ENCODE data around the gene VAMP2.

Gene VAMP2

DNA sequence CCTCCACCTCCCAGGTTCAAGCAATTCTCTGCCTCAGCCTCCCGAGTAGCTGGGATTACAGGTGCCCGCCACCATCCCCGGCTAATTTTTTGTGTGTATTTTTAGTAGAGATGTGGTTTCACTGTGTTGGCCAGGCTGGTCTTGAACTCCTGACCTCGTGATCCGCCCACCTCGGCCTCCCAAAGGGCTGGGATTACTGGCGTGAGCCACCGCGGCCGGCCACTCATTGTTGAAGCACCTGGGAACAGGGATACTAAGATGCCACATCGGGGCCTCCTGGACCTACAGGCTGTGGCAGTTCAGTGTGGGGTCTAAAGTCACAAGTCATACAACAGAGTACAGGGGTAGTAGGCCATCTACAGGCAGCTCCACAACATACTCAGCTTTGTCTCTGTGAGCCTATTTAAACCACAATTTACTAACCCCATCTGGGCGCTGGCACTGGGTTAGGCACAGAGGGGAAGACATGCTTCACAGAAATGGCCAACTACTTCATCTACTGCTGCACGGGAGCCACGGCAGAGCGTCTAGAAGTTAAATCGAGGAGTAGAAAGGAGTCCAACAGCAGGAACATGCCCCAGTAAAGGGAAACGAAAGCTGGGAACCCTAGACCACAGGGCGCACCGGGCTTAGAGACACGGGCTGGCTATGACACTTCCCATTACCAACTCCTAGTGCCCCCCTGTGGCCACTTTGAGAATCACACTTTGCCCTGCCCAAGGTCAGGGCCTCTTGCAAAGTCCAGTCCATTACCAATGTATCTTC is 4.3 kb downstream of the VAMP2 start (continued):
- TF ChIP-seq, protein P1, sequence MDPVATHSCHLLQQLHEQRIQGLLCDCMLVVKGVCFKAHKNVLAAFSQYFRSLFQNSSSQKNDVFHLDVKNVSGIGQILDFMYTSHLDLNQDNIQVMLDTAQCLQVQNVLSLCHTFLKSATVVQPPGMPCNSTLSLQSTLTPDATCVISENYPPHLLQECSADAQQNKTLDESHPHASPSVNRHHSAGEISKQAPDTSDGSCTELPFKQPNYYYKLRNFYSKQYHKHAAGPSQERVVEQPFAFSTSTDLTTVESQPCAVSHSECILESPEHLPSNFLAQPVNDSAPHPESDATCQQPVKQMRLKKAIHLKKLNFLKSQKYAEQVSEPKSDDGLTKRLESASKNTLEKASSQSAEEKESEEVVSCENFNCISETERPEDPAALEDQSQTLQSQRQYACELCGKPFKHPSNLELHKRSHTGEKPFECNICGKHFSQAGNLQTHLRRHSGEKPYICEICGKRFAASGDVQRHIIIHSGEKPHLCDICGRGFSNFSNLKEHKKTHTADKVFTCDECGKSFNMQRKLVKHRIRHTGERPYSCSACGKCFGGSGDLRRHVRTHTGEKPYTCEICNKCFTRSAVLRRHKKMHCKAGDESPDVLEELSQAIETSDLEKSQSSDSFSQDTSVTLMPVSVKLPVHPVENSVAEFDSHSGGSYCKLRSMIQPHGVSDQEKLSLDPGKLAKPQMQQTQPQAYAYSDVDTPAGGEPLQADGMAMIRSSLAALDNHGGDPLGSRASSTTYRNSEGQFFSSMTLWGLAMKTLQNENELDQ (tag by site-specific recombination; IDR thresholded peaks at IDR 0.05; ENCODE audit: low read depth) = no peak
- TF ChIP-seq HIC1 (tag by site-specific recombination; IDR thresholded peaks at IDR 0.05) (0 out of 2 replicates have a peak, but pooled peaks have one; percentile 26), ZBTB8A (tag by site-specific recombination; IDR thresholded peaks at IDR 0.05) (peak; percentile 98), ATF2 (tag by site-specific recombination; IDR thresholded peaks at IDR 0.05; ENCODE audit: low read depth) (no peak), SCRT2 (tag by site-specific recombination; IDR thresholded peaks at IDR 0.05) (no peak), BCL11A (tag by site-specific recombination; IDR thresholded peaks at IDR 0.05; ENCODE audit: low read depth) (peak; percentile 47; the same call in 1 of the 2 replicates), ZNF664 (tag by site-specific recombination; IDR thresholded peaks at IDR 0.05) (no peak), ZNF654 (tag by site-specific recombination; IDR thresholded peaks at IDR 0.05; ENCODE audit: low read depth) (peak; percentile 47; the same call in 1 of the 2 replicates)

GRCh38 chr17:8156246-8156992 is 6.3 kb downstream of the VAMP2 start:
- Histone ChIP-seq H3K4me1 (ENCODE audit: control insufficient read depth, insufficient read depth, low read length) (peaks cover 31% of the 10 kb centered on the region), H3K36me3 (ENCODE audit: control insufficient read depth in 2 of 2, insufficient read depth in 1 of 2, low read length in 2 of 2) (peaks cover 15 to 28% of the 10 kb centered on the region in 2 experiments; a peak in 2 of 3 replicates), H3K9me3 (ENCODE audit: control insufficient read depth, insufficient read depth, low read depth, low read length) (no peaks in the 10 kb centered on the region), H3K27ac (ENCODE audit: extremely low read depth, low read depth, low read length) (peak overlapping the region; percentile 69), H3K4me3 (ENCODE audit: low read depth, low read length) (peak overlapping the region; percentile 45)
- ChIA-PET POLR2A (interaction anchor here (0.6 to 4.6 kb wide), 20 partner anchors 9 to 299 kb away, joined by 3 to 34 read pairs (median 6); partner anchors contain the start of genes ALOXE3, AURKB, BORCS6 and CTC1), CTCF (interaction anchor here (0.6 to 7.3 kb wide), 9 partner anchors 11 to 96 kb away, joined by 3 to 91 read pairs (median 5); partner anchors contain the start of gene ALOXE3)
- TF ChIP-seq ZNF777 (tag by site-specific recombination; IDR thresholded peaks at IDR 0.05; ENCODE audit: borderline replicate concordance) (no peak), ZFP3 (tag by site-specific recombination; IDR thresholded peaks at IDR 0.05; ENCODE audit: low read depth) (no peak), SCRT1 (tag by site-specific recombination; IDR thresholded peaks at IDR 0.05; ENCODE audit: borderline replicate concordance) (no peak), ZNF629 (tag by site-specific recombination; IDR thresholded peaks at IDR 0.05) (peak; percentile 94), HOXA7 (CRISPR knock-in tag; IDR thresholded peaks at IDR 0.05; ENCODE audit: borderline replicate concordance) (no peak), ZNF624 (tag by site-specific recombination; IDR thresholded peaks at IDR 0.05) (no peak), ZNF514 (tag by site-specific recombination; IDR thresholded peaks at IDR 0.05) (no peak), ZNF555 (tag by site-specific recombination; conservative IDR thresholded peaks at IDR 0.05) (no peak), PRDM4 (tag by site-specific recombination; IDR thresholded peaks at IDR 0.05) (no peak), ZNF529 (tag by site-specific recombination; IDR thresholded peaks at IDR 0.05; ENCODE audit: insufficient replicate concordance) (no peak), ZNF426 (tag by site-specific recombination; IDR thresholded peaks at IDR 0.05) (no peak), ZBTB17 (tag by site-specific recombination; IDR thresholded peaks at IDR 0.05) (peak; percentile 94)
- TF ChIP-seq, protein P2, sequence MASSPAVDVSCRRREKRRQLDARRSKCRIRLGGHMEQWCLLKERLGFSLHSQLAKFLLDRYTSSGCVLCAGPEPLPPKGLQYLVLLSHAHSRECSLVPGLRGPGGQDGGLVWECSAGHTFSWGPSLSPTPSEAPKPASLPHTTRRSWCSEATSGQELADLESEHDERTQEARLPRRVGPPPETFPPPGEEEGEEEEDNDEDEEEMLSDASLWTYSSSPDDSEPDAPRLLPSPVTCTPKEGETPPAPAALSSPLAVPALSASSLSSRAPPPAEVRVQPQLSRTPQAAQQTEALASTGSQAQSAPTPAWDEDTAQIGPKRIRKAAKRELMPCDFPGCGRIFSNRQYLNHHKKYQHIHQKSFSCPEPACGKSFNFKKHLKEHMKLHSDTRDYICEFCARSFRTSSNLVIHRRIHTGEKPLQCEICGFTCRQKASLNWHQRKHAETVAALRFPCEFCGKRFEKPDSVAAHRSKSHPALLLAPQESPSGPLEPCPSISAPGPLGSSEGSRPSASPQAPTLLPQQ (tag by site-specific recombination; IDR thresholded peaks at IDR 0.05) = peak; percentile 91
- TF ChIP-seq, protein P3, sequence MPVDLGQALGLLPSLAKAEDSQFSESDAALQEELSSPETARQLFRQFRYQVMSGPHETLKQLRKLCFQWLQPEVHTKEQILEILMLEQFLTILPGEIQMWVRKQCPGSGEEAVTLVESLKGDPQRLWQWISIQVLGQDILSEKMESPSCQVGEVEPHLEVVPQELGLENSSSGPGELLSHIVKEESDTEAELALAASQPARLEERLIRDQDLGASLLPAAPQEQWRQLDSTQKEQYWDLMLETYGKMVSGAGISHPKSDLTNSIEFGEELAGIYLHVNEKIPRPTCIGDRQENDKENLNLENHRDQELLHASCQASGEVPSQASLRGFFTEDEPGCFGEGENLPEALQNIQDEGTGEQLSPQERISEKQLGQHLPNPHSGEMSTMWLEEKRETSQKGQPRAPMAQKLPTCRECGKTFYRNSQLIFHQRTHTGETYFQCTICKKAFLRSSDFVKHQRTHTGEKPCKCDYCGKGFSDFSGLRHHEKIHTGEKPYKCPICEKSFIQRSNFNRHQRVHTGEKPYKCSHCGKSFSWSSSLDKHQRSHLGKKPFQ (tag by site-specific recombination; IDR thresholded peaks at IDR 0.05) = no peak

All from HEK293 (cell line).